Osteoblast (primary cell): ENCODE data around the gene BANK1. TPM values are rescaled to one million over a fixed set of nuclear protein-coding genes. Genes with fewer than 3 reads are reported as not detected.

Source experiments
- DNase-seq: peaks from one replicate; pipeline ENCODE4 v3.0.0; 2011; ENCODE audit warnings: low spot score, mixed read lengths; ENCODE audit not compliant: insufficient read length; ENCODE audit errors: missing footprints
- H2AFZ ChIP-seq: 2 replicates; pipeline ENCODE4 v1.6.0; 2011; ENCODE audit warnings: mild to moderate bottlenecking, low read length
- H3K27ac ChIP-seq: 2 replicates; pipeline ENCODE4 v1.5.1; 2011; ENCODE audit warnings: mild to moderate bottlenecking, low read depth, low read length, moderate library complexity
- H3K27me3 ChIP-seq: 2 replicates; pipeline ENCODE4 v1.6.0; 2012; ENCODE audit warnings: mild to moderate bottlenecking, control low read depth, inconsistent platforms, low read length, moderate library complexity; ENCODE audit not compliant: insufficient read depth
- H3K36me3 ChIP-seq: 2 replicates; pipeline ENCODE4 v1.5.1; 2011; ENCODE audit warnings: mild to moderate bottlenecking, low read length, control low read depth, moderate library complexity; ENCODE audit not compliant: insufficient read depth
- H3K4me1 ChIP-seq: 2 replicates; pipeline ENCODE4 v1.5.1; 2011; ENCODE audit warnings: mild to moderate bottlenecking, low read length, control low read depth, moderate library complexity; ENCODE audit not compliant: insufficient read depth
- H3K4me2 ChIP-seq: 2 replicates; pipeline ENCODE4 v1.6.0; 2011; ENCODE audit warnings: mild to moderate bottlenecking, low read length; ENCODE audit not compliant: insufficient read depth
- H3K4me3 ChIP-seq: fragments of 200-600 bp; sonication (generic); 3 replicates; pipeline ENCODE4 v1.5.1; 2012; ENCODE audit warnings: mild to moderate bottlenecking, low read length, inconsistent platforms; ENCODE audit not compliant: insufficient read depth
- H3K79me2 ChIP-seq: 2 replicates; pipeline ENCODE4 v1.6.0; 2012; ENCODE audit warnings: mild to moderate bottlenecking, low read length, control low read depth, inconsistent platforms; ENCODE audit not compliant: insufficient read depth
- H3K9me3 ChIP-seq: 2 replicates; pipeline ENCODE4 v1.5.1; 2011; ENCODE audit warnings: low read depth, low read length, control low read depth
- H4K20me1 ChIP-seq: 2 replicates; pipeline ENCODE4 v1.6.0; 2012; ENCODE audit warnings: mild to moderate bottlenecking, low read length, control low read depth; ENCODE audit not compliant: insufficient read depth
- total RNA-seq: library from RNA; depleted of rRNA; stranded (reverse); fragments of >200 nt; gene quantifications from 2 replicates; pipeline ENCODE4 v1.2.3, GENCODE V29; 2012
- TF ChIP-seq, protein P1 (sequence below): IDR thresholded peaks from 2 replicates; pipeline ENCODE4 v1.5.1; 2011; ENCODE audit warnings: mild to moderate bottlenecking, low read depth, low read length, moderate library complexity; ENCODE audit errors: extremely low read depth

The BANK1 gene
- total RNA-seq, 1 donor: 1.8 TPM

DNA sequence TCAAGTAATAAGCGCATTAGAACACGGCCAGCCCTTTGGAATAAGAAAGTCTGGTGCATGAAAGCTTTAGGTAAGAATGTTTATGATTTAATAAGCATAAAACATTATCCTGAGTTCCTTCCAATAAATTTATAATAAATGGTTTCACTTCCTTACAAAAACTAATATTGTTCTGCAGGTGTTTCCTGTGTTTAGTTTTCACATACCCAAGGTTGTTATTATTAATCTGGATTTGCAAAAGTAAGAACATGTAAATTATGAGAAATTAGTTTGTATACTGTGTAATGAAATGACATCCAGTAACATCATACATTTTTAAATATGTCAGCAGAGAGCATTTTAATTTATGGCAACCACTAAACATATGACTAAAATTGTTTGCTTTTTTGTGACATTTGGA lies 72.1 kb downstream of the BANK1 start:
- H3K79me2 ChIP-seq: no peaks in the 10 kb centered on the region
- no peaks in the 10 kb centered on the region for H3K36me3 ChIP-seq
- H3K27ac ChIP-seq: no peak overlapping the region
- no peaks in the 10 kb centered on the region for H3K9me3 ChIP-seq
- H3K4me1 ChIP-seq: peaks cover 3% of the 10 kb centered on the region
- no peak for DNase-seq
- H3K4me2 ChIP-seq: no peak overlapping the region
- no peak overlapping the region for H3K4me3 ChIP-seq
- TF ChIP-seq, protein P1, sequence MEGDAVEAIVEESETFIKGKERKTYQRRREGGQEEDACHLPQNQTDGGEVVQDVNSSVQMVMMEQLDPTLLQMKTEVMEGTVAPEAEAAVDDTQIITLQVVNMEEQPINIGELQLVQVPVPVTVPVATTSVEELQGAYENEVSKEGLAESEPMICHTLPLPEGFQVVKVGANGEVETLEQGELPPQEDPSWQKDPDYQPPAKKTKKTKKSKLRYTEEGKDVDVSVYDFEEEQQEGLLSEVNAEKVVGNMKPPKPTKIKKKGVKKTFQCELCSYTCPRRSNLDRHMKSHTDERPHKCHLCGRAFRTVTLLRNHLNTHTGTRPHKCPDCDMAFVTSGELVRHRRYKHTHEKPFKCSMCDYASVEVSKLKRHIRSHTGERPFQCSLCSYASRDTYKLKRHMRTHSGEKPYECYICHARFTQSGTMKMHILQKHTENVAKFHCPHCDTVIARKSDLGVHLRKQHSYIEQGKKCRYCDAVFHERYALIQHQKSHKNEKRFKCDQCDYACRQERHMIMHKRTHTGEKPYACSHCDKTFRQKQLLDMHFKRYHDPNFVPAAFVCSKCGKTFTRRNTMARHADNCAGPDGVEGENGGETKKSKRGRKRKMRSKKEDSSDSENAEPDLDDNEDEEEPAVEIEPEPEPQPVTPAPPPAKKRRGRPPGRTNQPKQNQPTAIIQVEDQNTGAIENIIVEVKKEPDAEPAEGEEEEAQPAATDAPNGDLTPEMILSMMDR: no peak
- H3K27me3 ChIP-seq: no peaks in the 10 kb centered on the region
- H4K20me1 ChIP-seq: no peaks in the 10 kb centered on the region
- H2AFZ ChIP-seq: no peak overlapping the region

DNA sequence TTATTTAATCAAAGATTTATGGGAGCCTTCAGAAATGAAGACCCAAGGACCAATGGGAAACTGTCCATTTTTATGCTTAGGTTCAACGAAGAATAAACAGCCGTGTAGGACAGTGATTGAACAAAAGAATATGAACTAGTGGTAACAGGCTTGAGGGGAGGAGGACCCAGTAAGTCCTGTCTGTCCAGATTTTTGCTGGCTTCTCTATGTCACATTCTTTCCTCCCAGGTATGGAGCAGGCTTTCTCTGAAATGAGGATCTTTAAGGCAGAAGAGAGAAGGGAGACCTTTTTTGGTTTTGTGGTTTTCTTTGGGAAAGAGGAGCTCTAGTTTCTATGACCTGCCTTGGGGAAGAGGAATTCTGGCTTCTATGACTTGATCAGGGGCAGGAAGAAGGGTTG lies 74.1 kb downstream of the BANK1 start:
- Histone ChIP-seq H3K9me3 (no peaks in the 10 kb centered on the region), H4K20me1 (no peaks in the 10 kb centered on the region), H3K27ac (no peak overlapping the region), H2AFZ (no peak overlapping the region), H3K36me3 (no peaks in the 10 kb centered on the region), H3K27me3 (no peaks in the 10 kb centered on the region), H3K4me1 (peaks cover 3% of the 10 kb centered on the region), H3K79me2 (no peaks in the 10 kb centered on the region), H3K4me3 (no peak overlapping the region), H3K4me2 (no peak overlapping the region)
- DNase-seq: no peak
- TF ChIP-seq, protein P1: no peak

DNA sequence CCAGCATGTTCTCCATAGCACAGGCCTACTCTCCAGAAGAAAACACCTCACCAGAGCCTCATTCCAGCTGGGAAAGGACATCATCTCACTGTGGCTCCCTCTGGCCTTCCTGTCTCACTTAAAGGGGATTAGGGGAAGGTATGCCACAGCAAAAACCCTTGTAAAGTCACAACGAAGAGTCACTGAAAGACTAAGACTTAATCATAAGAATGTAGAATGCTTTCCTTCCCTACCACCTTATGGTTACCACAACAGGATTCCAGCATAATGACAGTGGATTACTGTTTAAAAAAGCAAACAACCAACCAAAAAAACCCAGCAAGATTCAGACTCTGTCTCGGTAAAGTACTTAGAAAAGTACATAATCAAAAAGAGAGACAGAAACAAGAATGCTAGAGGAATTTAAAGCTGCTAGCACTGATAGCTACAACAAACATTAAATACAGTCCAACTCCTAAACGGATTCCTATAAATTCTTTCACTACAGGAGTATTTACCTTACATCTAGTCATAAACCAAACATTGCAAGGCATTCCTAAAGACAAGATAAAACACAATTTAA lies 75.1 kb downstream of the BANK1 start:
- H2AFZ ChIP-seq: peak overlapping the region; percentile 73
- no peaks in the 10 kb centered on the region for H3K27me3 ChIP-seq
- TF ChIP-seq, protein P1: no peak
- H3K4me3 ChIP-seq: no peak overlapping the region
- H3K36me3 ChIP-seq: no peaks in the 10 kb centered on the region
- H3K4me2 ChIP-seq: peak overlapping the region; percentile 6
- H3K27ac ChIP-seq: peak overlapping the region; percentile 79
- H3K9me3 ChIP-seq: no peaks in the 10 kb centered on the region
- H3K79me2 ChIP-seq: no peaks in the 10 kb centered on the region
- peak; percentile 41 for DNase-seq
- peaks cover 3% of the 10 kb centered on the region for H3K4me1 ChIP-seq
- no peaks in the 10 kb centered on the region for H4K20me1 ChIP-seq

GRCh38 chr4:101870874-101871273 lies 80.3 kb downstream of the BANK1 start:
- no peak for DNase-seq
- Histone ChIP-seq H3K27me3 (no peaks in the 10 kb centered on the region), H3K27ac (no peak overlapping the region), H3K9me3 (no peaks in the 10 kb centered on the region), H3K4me2 (no peak overlapping the region), H3K4me1 (no peaks in the 10 kb centered on the region), H4K20me1 (no peaks in the 10 kb centered on the region), H3K79me2 (no peaks in the 10 kb centered on the region), H2AFZ (no peak overlapping the region), H3K36me3 (no peaks in the 10 kb centered on the region), H3K4me3 (no peak overlapping the region)
- TF ChIP-seq, protein P1: no peak
